Kidney (tissue), 14 donors: ENCODE measurements around the gene TGM1. TPM values are rescaled to one million over a fixed set of nuclear protein-coding genes. Genes with fewer than 3 reads are reported as not detected.

Experiments used
- DNase-seq, 5 donors: peaks; one replicate each; pipeline ENCODE4 v3.0.0-alpha.2; 2013 to 2020
- FAIRE-seq: peaks from 2 replicates; lab custom pipeline; 2012; peaks lifted over from hg19 to GRCh38; lab: Jason Lieb, UNC
- H3K27ac ChIP-seq, 2 donors: one replicate each; pipeline ENCODE4 v1.7.0; 2013; ENCODE audit warnings: low read depth in 2 of 2, low read length in 2 of 2, inconsistent platforms in 1 of 2
- H3K27me3 ChIP-seq: one replicate; pipeline ENCODE4 v1.7.1; 2013; ENCODE audit warnings: low read length, inconsistent platforms; ENCODE audit not compliant: control insufficient read depth, insufficient read depth
- H3K36me3 ChIP-seq, 3 donors: one replicate each; pipeline versions ENCODE4 v1.7.0 to v1.7.1; 2013; ENCODE audit warnings: low read length in 3 of 3, control low read depth in 1 of 3, inconsistent platforms in 1 of 3; ENCODE audit not compliant: insufficient read depth in 3 of 3, control insufficient read depth in 2 of 3
- H3K4me1 ChIP-seq, 3 donors: one replicate each; pipeline versions ENCODE4 v1.7.0 to v1.7.1; 2013; ENCODE audit warnings: low read length in 3 of 3, inconsistent platforms in 1 of 3, low read depth in 1 of 3; ENCODE audit not compliant: control insufficient read depth in 2 of 3, insufficient read depth in 2 of 3
- H3K4me3 ChIP-seq, 3 donors: one replicate each; pipeline versions ENCODE4 v1.7.0 to v1.8.1; 2013; ENCODE audit warnings: low read length in 3 of 3, control low read depth in 1 of 3, inconsistent platforms in 1 of 3
- H3K9ac ChIP-seq, 3 donors: one replicate each; pipeline versions ENCODE4 v1.7.0 to v1.7.1; 2013; ENCODE audit warnings: low read length in 3 of 3, control low read depth in 1 of 3, inconsistent platforms in 1 of 3
- H3K9me3 ChIP-seq, 3 donors: one replicate each; pipeline versions ENCODE4 v1.7.0 to v1.7.1; 2013; ENCODE audit warnings: low read length in 3 of 3, control low read depth in 1 of 3, inconsistent platforms in 1 of 3; ENCODE audit not compliant: control insufficient read depth in 2 of 3, insufficient read depth in 1 of 3
- intact Hi-C: fragments of 100-400 bp; cut with DNase I; formaldehyde crosslinking; loops from one replicate; pipeline ENCODE4 v1.11.1; 2022
- polyA plus RNA-seq: library from polyadenylated mRNA; stranded (reverse); fragments of 350-450 nt; fragmentation: Illumina TruSeq; extraction: RNeasy Lipid Tissue Mini Kit (QIAGEN cat#74804); gene quantifications from one replicate; pipeline ENCODE4 v1.2.3, GENCODE V29; 2014; ENCODE audit warnings: low read depth, low replicate concordance; ENCODE audit not compliant: insufficient read depth
- total RNA-seq: library from RNA; stranded (reverse); fragmentation: NEBNext Ultra II Directional; extraction: Animal tissue kit (Norgen Biotek cat#: 25700); gene quantifications from one replicate; pipeline ENCODE4 v1.2.1, GENCODE V29; 2021
- TF ChIP-seq, protein P1 (sequence below): IDR thresholded peaks from 3 replicates; pipeline ENCODE4 v1.5.1; 2012; ENCODE audit warnings: mild to moderate bottlenecking, moderate library complexity, borderline replicate concordance; ENCODE audit not compliant: insufficient read depth; ENCODE audit errors: extremely low read depth
- donor health status: control.
- donor health status: control.
- donor health status: control.
- donor health status: control.
- donor health status: control.
- donor health status: DM: yes; HTN: yes; CAD: no.
- donor health status: Normal renal cell carcinoma (clear cell type).

The TGM1 gene
- total and polyA plus RNA-seq, 2 donors from 2014 or later, result 4.5 to 13.1 TPM

DNA sequence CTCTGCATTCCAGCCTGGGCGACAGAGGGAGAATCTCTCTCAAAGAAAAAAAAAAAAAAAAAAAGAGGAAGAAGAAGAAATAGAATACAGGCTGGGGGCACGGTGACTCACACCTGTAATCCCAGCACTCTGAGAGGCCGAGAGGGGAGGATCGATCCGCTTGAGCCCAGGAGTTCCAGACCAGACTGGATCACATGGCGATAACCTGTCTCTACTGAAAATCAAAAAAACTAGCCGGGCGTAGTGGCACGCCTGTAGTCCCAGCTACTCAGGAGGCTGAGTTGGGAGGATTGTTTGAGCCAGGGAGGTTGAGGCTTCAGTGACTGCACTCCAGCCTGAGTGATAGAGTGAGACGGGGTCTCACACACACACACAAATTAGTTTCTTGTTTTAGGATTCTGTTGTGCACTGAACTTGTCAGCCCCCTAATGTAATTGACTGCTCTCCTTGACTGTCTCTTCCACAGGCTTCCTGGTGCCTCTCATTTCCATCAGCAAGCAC lies 19.6 kb downstream of the TGM1 start:
- H3K9me3 ChIP-seq, result no peaks in the 10 kb centered on the region
- DNase-seq (peak in 1 of 5 donors; percentile 70), FAIRE-seq (no peak)
- H3K4me1 ChIP-seq, result peaks cover 0 to 27% (median 19%) of the 10 kb centered on the region in 3 donors
- H3K4me3 ChIP-seq, result peak overlapping the region; percentile 20 to 91 (median 76)
- TF ChIP-seq, protein P1, sequence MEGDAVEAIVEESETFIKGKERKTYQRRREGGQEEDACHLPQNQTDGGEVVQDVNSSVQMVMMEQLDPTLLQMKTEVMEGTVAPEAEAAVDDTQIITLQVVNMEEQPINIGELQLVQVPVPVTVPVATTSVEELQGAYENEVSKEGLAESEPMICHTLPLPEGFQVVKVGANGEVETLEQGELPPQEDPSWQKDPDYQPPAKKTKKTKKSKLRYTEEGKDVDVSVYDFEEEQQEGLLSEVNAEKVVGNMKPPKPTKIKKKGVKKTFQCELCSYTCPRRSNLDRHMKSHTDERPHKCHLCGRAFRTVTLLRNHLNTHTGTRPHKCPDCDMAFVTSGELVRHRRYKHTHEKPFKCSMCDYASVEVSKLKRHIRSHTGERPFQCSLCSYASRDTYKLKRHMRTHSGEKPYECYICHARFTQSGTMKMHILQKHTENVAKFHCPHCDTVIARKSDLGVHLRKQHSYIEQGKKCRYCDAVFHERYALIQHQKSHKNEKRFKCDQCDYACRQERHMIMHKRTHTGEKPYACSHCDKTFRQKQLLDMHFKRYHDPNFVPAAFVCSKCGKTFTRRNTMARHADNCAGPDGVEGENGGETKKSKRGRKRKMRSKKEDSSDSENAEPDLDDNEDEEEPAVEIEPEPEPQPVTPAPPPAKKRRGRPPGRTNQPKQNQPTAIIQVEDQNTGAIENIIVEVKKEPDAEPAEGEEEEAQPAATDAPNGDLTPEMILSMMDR, result no peak
- intact Hi-C loops, result no loop called here
- H3K27me3 ChIP-seq, result no peaks in the 10 kb centered on the region
- H3K9ac ChIP-seq, result peak overlapping the region in 2 of 3 donors; percentile 45 to 94
- peaks cover 0 to 26% (median 22%) of the 10 kb centered on the region in 3 donors for H3K36me3 ChIP-seq
- H3K27ac ChIP-seq, result peak overlapping the region; percentile 100

DNA sequence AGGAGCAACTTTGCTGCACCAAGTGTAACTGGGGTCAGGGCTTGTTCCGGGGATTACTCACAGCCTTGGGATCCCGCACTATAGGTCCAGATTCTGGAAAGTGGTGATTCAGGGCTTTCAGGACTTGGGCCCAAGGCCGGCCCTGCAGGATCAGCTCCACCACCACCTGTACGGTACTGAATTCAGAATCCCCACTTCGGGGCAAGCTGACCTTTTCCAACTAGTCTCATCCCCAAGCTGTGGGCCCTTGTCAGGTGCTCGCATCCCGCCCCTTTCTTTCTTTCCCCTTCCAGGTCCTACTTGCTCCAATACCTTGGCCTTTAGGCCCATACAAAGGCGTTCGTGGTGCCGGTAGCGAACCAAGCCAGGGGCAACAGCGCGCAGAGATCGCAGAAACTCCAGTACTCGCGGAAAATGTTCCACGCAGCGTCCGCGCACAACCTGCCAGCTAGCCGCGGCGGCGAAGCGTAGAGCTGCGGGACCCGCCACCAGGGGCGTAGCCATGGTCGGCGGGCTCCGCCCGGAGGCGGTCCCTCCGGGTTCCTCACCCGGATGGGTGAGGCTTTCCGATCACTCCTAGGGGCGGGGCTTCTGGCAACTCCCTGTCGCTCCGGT lies 21.0 kb downstream of the TGM1 start:
- Histone ChIP-seq H3K36me3 (peaks cover 0 to 36% (median 32%) of the 10 kb centered on the region in 3 donors), H3K4me1 (peaks cover 0 to 27% (median 19%) of the 10 kb centered on the region in 3 donors), H3K4me3 (peak overlapping the region; percentile 76 to 91 (median 88)), H3K9ac (peak overlapping the region; percentile 82 to 96 (median 94)), H3K27me3 (no peaks in the 10 kb centered on the region), H3K9me3 (no peaks in the 10 kb centered on the region), H3K27ac (peak overlapping the region; percentile 100)
- TF ChIP-seq, protein P1, result peak; percentile 69
- intact Hi-C loops, result no loop called here
- FAIRE-seq, result no peak
- DNase-seq, result peak in 3 of 5 donors; percentile 97 to 98 (median 97)

DNA sequence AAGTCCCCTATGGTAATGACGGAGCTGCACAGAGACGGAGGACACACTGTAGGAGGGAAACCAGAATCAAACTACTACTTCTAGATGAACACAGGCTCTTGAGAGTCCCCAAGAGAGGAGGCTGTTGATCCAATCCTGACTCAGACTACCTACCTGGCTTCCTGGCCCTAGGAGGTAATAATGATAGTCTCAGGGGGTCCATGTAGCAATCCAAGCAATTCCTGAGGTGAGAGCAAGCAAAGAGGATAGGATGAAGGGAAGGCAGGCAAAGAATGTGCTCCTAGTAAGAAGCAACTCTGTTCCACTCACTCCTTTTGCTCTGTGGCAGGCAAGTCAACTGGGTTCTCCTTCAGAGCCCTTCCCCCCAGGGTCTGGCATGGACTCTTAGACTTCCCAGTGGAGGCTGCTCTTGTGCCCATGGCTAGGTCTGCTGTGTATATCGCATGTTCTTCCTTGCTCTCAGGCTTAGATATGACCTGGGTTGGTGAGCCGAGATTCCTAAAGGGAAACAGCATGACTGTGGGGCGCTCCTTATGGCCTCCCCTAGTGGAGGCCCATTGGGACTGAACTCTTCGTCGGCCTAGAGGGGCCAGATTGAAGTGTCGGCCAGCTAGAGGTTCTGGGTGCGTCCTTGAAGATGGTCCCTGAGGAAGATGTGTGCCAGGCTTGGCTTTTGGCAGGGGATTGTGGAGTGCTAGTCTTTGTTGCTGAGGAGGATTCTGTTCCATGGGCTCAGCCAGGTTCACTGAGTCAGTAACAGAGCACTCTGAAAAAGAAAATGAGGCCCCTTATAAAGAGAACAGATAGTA lies 22.7 kb downstream of the TGM1 start:
- Histone ChIP-seq H3K36me3 (peaks cover 8 to 49% (median 39%) of the 10 kb centered on the region in 3 donors), H3K9me3 (no peaks in the 10 kb centered on the region), H3K4me3 (no peak overlapping the region), H3K9ac (no peak overlapping the region), H3K4me1 (peaks cover 0 to 27% (median 19%) of the 10 kb centered on the region in 3 donors), H3K27ac (no peak overlapping the region), H3K27me3 (no peaks in the 10 kb centered on the region)
- intact Hi-C loops, result no loop called here
- FAIRE-seq (no peak), DNase-seq (no peak)
- TF ChIP-seq, protein P1, result no peak
